Lower lobe of right lung (tissue), 2 donors: Measurements from ENCODE around the gene CASP8. TPM values are rescaled to one million over a fixed set of nuclear protein-coding genes. Genes with fewer than 3 reads are reported as not detected.
A peak's percentile ranks its signal among the peaks of the same experiment; 100 is the strongest.

Experiments used
- ATAC-seq, 2 donors: fragments of 200-7000 bp; cut with Tn5 transposase; one replicate each; pipeline ENCODE4 v1.9.1; 2020 to 2022; ENCODE audit warnings: mild to moderate bottlenecking in 2 of 2, moderate library complexity in 2 of 2
- DNase-seq: peaks from one replicate; pipeline ENCODE4 v3.0.0-alpha.2; 2020
- H3K27ac ChIP-seq: fragments of 200-600 bp; one replicate; pipeline ENCODE4 v1.8.0; 2022
- H3K27me3 ChIP-seq: fragments of 200-600 bp; one replicate; pipeline ENCODE4 v1.8.0; 2022; ENCODE audit warnings: low read depth
- H3K36me3 ChIP-seq: fragments of 200-600 bp; one replicate; pipeline ENCODE4 v1.8.0; 2022; ENCODE audit warnings: mild to moderate bottlenecking
- H3K4me1 ChIP-seq: fragments of 200-600 bp; one replicate; pipeline ENCODE4 v1.8.0; 2022
- H3K4me3 ChIP-seq: fragments of 200-600 bp; one replicate; pipeline ENCODE4 v1.8.0; 2022; ENCODE audit warnings: mild to moderate bottlenecking
- H3K9me3 ChIP-seq: fragments of 200-600 bp; one replicate; pipeline ENCODE4 v1.8.0; 2022
- CTCF ChIP-seq: fragments of 200-600 bp; IDR thresholded peaks from one replicate; pipeline ENCODE4 v1.8.0; 2022; ENCODE audit warnings: antibody characterized with exemption, mild to moderate bottlenecking
- intact Hi-C: fragments of 100-400 bp; cut with DNase I; formaldehyde crosslinking; loops from one replicate; pipeline ENCODE4 v1.11.0; 2022
- total RNA-seq: library from RNA; stranded (reverse); fragmentation: NEBNext Ultra II Directional; extraction: Animal tissue kit (Norgen Biotek cat#: 25700); gene quantifications from one replicate; pipeline ENCODE4 v1.2.1, GENCODE V29; 2021
- donor health status: DM: no; HTN: yes; CAD: no; lungs with severe emphysema.

CASP8 gene
- total RNA-seq, 1 donor from 2014 or later = 44.2 TPM

DNA sequence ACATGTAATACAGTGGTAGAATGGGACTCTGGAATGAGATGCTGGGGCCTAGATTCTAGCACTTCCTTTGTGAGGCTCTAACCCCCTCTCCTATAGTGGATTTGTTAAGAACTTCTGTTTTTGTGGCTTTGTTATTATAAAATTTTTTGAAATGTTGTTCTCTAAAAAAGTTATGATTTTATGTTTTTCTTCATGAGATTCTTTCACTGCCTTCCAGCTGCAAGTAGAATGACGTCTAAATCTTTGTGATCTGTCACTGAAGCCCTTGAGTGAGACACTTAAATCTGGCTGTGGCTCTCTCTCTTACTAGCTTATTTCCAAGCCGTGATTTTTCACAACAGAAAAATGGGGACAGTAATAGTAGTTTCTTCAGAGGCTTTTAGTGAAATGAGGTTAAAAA is 1.6 kb downstream of the CASP8 start:
- H3K27ac ChIP-seq = peak overlapping the region; percentile 89
- no peaks in the 10 kb centered on the region for H3K27me3 ChIP-seq
- intact Hi-C loops = no loop called here
- no peaks in the 10 kb centered on the region for H3K9me3 ChIP-seq
- peaks cover 59% of the 10 kb centered on the region for H3K4me1 ChIP-seq
- peak overlapping the region; percentile 65 for H3K4me3 ChIP-seq
- peaks cover 6% of the 10 kb centered on the region for H3K36me3 ChIP-seq
- ATAC-seq (no peak), DNase-seq (no peak)
- TF ChIP-seq CTCF = no peak

- Histone ChIP-seq H3K27ac (no peak overlapping the region), H3K4me1 (peaks cover 52% of the 10 kb centered on the region), H3K27me3 (no peaks in the 10 kb centered on the region), H3K36me3 (peaks cover 14% of the 10 kb centered on the region), H3K9me3 (no peaks in the 10 kb centered on the region), H3K4me3 (peak overlapping the region; percentile 7)
- no peak for DNase-seq
- no peak for ATAC-seq
- TF ChIP-seq CTCF = no peak
- intact Hi-C loops = no loop called here
These were observed 2.4 kb downstream of the CASP8 start for GRCh38 chr2:201262718-201263117.

- Histone ChIP-seq H3K27me3 (no peaks in the 10 kb centered on the region), H3K36me3 (peaks cover 18% of the 10 kb centered on the region), H3K4me3 (no peak overlapping the region), H3K9me3 (no peaks in the 10 kb centered on the region), H3K27ac (no peak overlapping the region), H3K4me1 (peaks cover 49% of the 10 kb centered on the region)
- DNase-seq = no peak
- intact Hi-C loops = no loop called here
- no peak for TF ChIP-seq CTCF
- no peak for ATAC-seq
These were observed 3.4 kb downstream of the CASP8 start for GRCh38 chr2:201263779-201264178.

GRCh38 chr2:201264472-201265173 is 4.3 kb downstream of the CASP8 start:
- no peak overlapping the region for H3K4me3 ChIP-seq
- no peak for DNase-seq
- H3K27me3 ChIP-seq = no peaks in the 10 kb centered on the region
- peak overlapping the region; percentile 1 for H3K27ac ChIP-seq
- peaks cover 26% of the 10 kb centered on the region for H3K36me3 ChIP-seq
- no peak for ATAC-seq
- H3K9me3 ChIP-seq = no peaks in the 10 kb centered on the region
- intact Hi-C loops = no loop called here
- TF ChIP-seq CTCF = no peak
- H3K4me1 ChIP-seq = peaks cover 41% of the 10 kb centered on the region

DNA sequence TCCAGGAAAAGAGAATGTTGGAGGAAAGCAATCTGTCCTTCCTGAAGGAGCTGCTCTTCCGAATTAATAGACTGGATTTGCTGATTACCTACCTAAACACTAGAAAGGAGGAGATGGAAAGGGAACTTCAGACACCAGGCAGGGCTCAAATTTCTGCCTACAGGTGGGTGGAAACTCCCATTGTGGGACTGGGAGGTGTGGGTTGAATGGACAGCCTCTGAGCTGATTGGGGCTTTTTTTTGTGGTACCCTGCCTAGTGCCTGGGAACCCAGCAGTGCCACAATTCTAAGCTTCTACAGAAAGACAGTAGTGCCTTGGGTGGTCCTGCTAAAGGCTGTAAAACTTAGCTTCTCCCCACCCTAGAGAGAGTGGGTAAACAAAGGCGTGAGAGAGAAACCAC is 6.3 kb downstream of the CASP8 start:
- H3K4me3 ChIP-seq = no peak overlapping the region
- H3K27me3 ChIP-seq = no peaks in the 10 kb centered on the region
- no peak for TF ChIP-seq CTCF
- H3K27ac ChIP-seq = no peak overlapping the region
- intact Hi-C loops = no loop called here
- DNase-seq (no peak), ATAC-seq (no peak)
- no peaks in the 10 kb centered on the region for H3K9me3 ChIP-seq
- H3K36me3 ChIP-seq = peaks cover 47% of the 10 kb centered on the region
- H3K4me1 ChIP-seq = peaks cover 29% of the 10 kb centered on the region
